ENCODE measurements around the gene STIMATE.

STIMATE gene

DNA sequence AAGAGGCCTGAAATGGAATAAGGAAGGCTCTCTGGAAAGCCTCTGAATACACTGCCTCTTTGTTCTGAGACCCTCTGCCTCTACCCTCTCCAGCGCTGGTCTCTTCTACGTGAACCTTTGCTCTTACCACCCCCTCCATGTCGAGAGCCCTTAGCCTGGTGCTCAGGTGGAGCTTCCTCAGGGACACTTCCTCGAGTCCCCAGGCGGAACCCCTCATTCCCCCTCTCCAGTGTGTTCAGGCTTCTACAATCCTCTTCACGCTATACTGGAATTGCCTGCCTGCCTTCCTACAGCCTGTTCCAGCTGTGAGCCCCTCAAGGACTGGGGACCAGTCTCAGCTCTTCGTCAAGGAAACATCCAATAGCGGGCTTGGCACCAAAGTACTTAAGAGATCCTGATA lies 7.4 kb downstream of the STIMATE start:
- no peak for TF ChIP-seq EZH2 (IDR thresholded peaks at IDR 0.05; ENCODE audit: borderline replicate concordance, low read length)
- H3F3A ChIP-seq (ENCODE audit: insufficient read depth, low read length), result no peaks in the 10 kb centered on the region
- no peak overlapping the region for H3K4me3 ChIP-seq (ENCODE audit: low read depth, low read length, poor library complexity, severe bottlenecking)

DNA sequence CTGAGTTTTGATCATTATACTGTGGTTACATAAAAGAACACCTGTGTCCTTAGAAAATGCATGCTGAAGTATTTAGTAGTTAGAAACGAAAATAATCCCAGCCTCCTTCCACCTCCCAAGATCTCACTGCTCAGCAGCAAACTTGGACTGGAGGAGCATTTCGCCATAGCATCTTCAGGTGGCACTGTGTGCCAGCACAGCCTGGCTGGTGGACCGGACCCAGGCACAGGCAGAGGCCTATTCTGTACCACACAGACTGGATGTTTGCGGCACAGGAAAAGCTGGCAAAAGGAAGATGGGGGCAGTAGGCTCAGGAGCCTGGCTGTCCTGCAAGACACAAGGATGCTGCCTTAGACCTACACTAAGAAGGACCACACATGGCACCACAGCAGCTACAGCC lies 10.2 kb downstream of the STIMATE start:
- no peak overlapping the region for H3K4me3 ChIP-seq (ENCODE audit: low read depth, low read length, poor library complexity, severe bottlenecking)
- no peaks in the 10 kb centered on the region for H3K79me2 ChIP-seq (ENCODE audit: insufficient read depth, low read length)
- peaks cover 24% of the 10 kb centered on the region for H3K36me3 ChIP-seq (ENCODE audit: insufficient read depth, low read length)
- no peaks in the 10 kb centered on the region for H3K27me3 ChIP-seq (ENCODE audit: insufficient read depth, low read length)
- no peaks in the 10 kb centered on the region for H3F3A ChIP-seq (ENCODE audit: insufficient read depth, low read length)
- no peaks in the 10 kb centered on the region for H3K9me2 ChIP-seq (ENCODE audit: low read depth, low read length)
- H3K4me1 ChIP-seq (ENCODE audit: insufficient read depth, low read length, severe bottlenecking), result peaks cover 11% of the 10 kb centered on the region
- H3K4me2 ChIP-seq (ENCODE audit: low read length), result no peak overlapping the region
- H4K20me1 ChIP-seq (ENCODE audit: insufficient read depth, low read length), result no peaks in the 10 kb centered on the region
- no peak for TF ChIP-seq EZH2 (IDR thresholded peaks at IDR 0.05; ENCODE audit: borderline replicate concordance, low read length)
- no peaks in the 10 kb centered on the region for H3K9me3 ChIP-seq (ENCODE audit: low read length)
- no peak overlapping the region for H3K27ac ChIP-seq (ENCODE audit: low read depth, low read length, poor library complexity, severe bottlenecking)
- H2AFZ ChIP-seq (ENCODE audit: low read length), result no peak overlapping the region
- H3K9ac ChIP-seq (ENCODE audit: low read length), result no peak overlapping the region

More for the DNA sequence above, 7.4 kb downstream of the STIMATE start:
- H3K9me2 ChIP-seq (ENCODE audit: low read depth, low read length), result no peaks in the 10 kb centered on the region
- no peaks in the 10 kb centered on the region for H3K9me3 ChIP-seq (ENCODE audit: low read length)
- H3K4me1 ChIP-seq (ENCODE audit: insufficient read depth, low read length, severe bottlenecking), result peaks cover 38% of the 10 kb centered on the region
- H3K27ac ChIP-seq (ENCODE audit: low read depth, low read length, poor library complexity, severe bottlenecking), result no peak overlapping the region
- no peak overlapping the region for H3K9ac ChIP-seq (ENCODE audit: low read length)
- no peak overlapping the region for H2AFZ ChIP-seq (ENCODE audit: low read length)
- peaks cover 17% of the 10 kb centered on the region; the same call in 1 of the 2 replicates for H3K79me2 ChIP-seq (ENCODE audit: insufficient read depth, low read length)
- H3K4me2 ChIP-seq (ENCODE audit: low read length), result no peak overlapping the region
- H3K27me3 ChIP-seq (ENCODE audit: insufficient read depth, low read length), result no peaks in the 10 kb centered on the region
- no peaks in the 10 kb centered on the region for H4K20me1 ChIP-seq (ENCODE audit: insufficient read depth, low read length)
- H3K36me3 ChIP-seq (ENCODE audit: insufficient read depth, low read length), result peaks cover 22% of the 10 kb centered on the region

GRCh38 chr3:52886049-52886730 lies 11.2 kb downstream of the STIMATE start:
- Histone ChIP-seq H3K79me2 (ENCODE audit: insufficient read depth, low read length) (no peaks in the 10 kb centered on the region), H3F3A (ENCODE audit: insufficient read depth, low read length) (no peaks in the 10 kb centered on the region), H3K4me3 (ENCODE audit: low read depth, low read length, poor library complexity, severe bottlenecking) (no peak overlapping the region), H3K27ac (ENCODE audit: low read depth, low read length, poor library complexity, severe bottlenecking) (no peak overlapping the region), H4K20me1 (ENCODE audit: insufficient read depth, low read length) (no peaks in the 10 kb centered on the region), H2AFZ (ENCODE audit: low read length) (no peak overlapping the region), H3K4me2 (ENCODE audit: low read length) (no peak overlapping the region), H3K36me3 (ENCODE audit: insufficient read depth, low read length) (peaks cover 24% of the 10 kb centered on the region), H3K9ac (ENCODE audit: low read length) (no peak overlapping the region), H3K9me2 (ENCODE audit: low read depth, low read length) (no peaks in the 10 kb centered on the region), H3K4me1 (ENCODE audit: insufficient read depth, low read length, severe bottlenecking) (peaks cover 1% of the 10 kb centered on the region), H3K27me3 (ENCODE audit: insufficient read depth, low read length) (no peaks in the 10 kb centered on the region), H3K9me3 (ENCODE audit: low read length) (no peaks in the 10 kb centered on the region)
- TF ChIP-seq EZH2 (IDR thresholded peaks at IDR 0.05; ENCODE audit: borderline replicate concordance, low read length) (no peak), CTCF (IDR thresholded peaks at IDR 0.05; ENCODE audit: low read length) (no peak)

- Histone ChIP-seq H3K4me3 (ENCODE audit: low read depth, low read length, poor library complexity, severe bottlenecking) (no peak overlapping the region), H4K20me1 (ENCODE audit: insufficient read depth, low read length) (no peaks in the 10 kb centered on the region), H3K4me2 (ENCODE audit: low read length) (no peak overlapping the region), H3K4me1 (ENCODE audit: insufficient read depth, low read length, severe bottlenecking) (no peaks in the 10 kb centered on the region), H3F3A (ENCODE audit: insufficient read depth, low read length) (no peaks in the 10 kb centered on the region), H3K9me2 (ENCODE audit: low read depth, low read length) (no peaks in the 10 kb centered on the region), H2AFZ (ENCODE audit: low read length) (no peak overlapping the region), H3K27ac (ENCODE audit: low read depth, low read length, poor library complexity, severe bottlenecking) (no peak overlapping the region), H3K79me2 (ENCODE audit: insufficient read depth, low read length) (no peaks in the 10 kb centered on the region), H3K27me3 (ENCODE audit: insufficient read depth, low read length) (no peaks in the 10 kb centered on the region), H3K9ac (ENCODE audit: low read length) (no peak overlapping the region), H3K9me3 (ENCODE audit: low read length) (no peaks in the 10 kb centered on the region), H3K36me3 (ENCODE audit: insufficient read depth, low read length) (peaks cover 26% of the 10 kb centered on the region)
- no peak for TF ChIP-seq CTCF (IDR thresholded peaks at IDR 0.05; ENCODE audit: low read length)
- TF ChIP-seq EZH2 (IDR thresholded peaks at IDR 0.05; ENCODE audit: borderline replicate concordance, low read length), result no peak
Measured at GRCh38 chr3:52882377-52882776, 15.0 kb downstream of the STIMATE start.
